H1 (cell line): Measurements from ENCODE around the gene AGRN. TPM values are rescaled to one million over a fixed set of nuclear protein-coding genes. Genes with fewer than 3 reads are reported as not detected.

Source experiments
- ATF2 ChIP-seq: IDR thresholded peaks from 2 replicates; pipeline ENCODE4 v1.6.1; 2012; ENCODE audit warnings: low read length, inconsistent platforms
- BACH1 ChIP-seq: IDR thresholded peaks from 2 replicates; pipeline ENCODE4 v1.6.1; 2012; ENCODE audit warnings: low read length, improper control_type of control experiment
- EP300 ChIP-seq, 2 experiments: IDR thresholded peaks; 1 replicate in 1 of 2; 2 replicates in 1 of 2; pipeline ENCODE4 v1.6.1; 2011 to 2012; ENCODE audit warnings: low read depth in 2 of 2, low read length in 2 of 2, mild to moderate bottlenecking in 2 of 2, borderline replicate concordance in 1 of 2, inconsistent platforms in 1 of 2, moderate library complexity in 1 of 2
- KDM5A ChIP-seq: fragments of 200-600 bp; IDR thresholded peaks from 2 replicates; pipeline ENCODE4 v1.7.1; 2012; ENCODE audit warnings: mild to moderate bottlenecking, low read length, inconsistent platforms, mixed read lengths
- MAFK ChIP-seq: IDR thresholded peaks from 2 replicates; pipeline ENCODE4 v1.6.1; 2012; ENCODE audit warnings: low read depth, mild to moderate bottlenecking, improper control_type of control experiment, low read length
- POLR2AphosphoS5 ChIP-seq: IDR thresholded peaks from 2 replicates; pipeline ENCODE4 v1.6.1; 2011; ENCODE audit warnings: low read depth, low read length
- POU5F1 ChIP-seq: IDR thresholded peaks from 2 replicates; pipeline ENCODE4 v1.6.1; 2011; ENCODE audit warnings: low read depth, mild to moderate bottlenecking, low read length, moderate library complexity
- TBP ChIP-seq: IDR thresholded peaks from 2 replicates; pipeline ENCODE4 v1.6.1; 2011; ENCODE audit warnings: low read depth, low read length, improper control_type of control experiment
- polyA plus RNA-seq, 7 experiments: library from polyadenylated mRNA; depleted of rRNA in 3 of 7; stranded (reverse) in 5 of 7; unstranded in 2 of 7; fragments of >200 nt in 5 of 7; fragments of 200-250 nt in 2 of 7; gene quantifications; 1 replicate in 5 of 7; 2 replicates in 1 of 7; 4 replicates in 1 of 7; pipeline versions ENCODE4 v1.2.1 to v1.2.3, GENCODE V29; 2011 to 2013; ENCODE audit warnings: missing spikeins in 2 of 7, mixed read lengths in 2 of 7
- total RNA-seq: library from RNA; stranded (reverse); fragmentation: NEBNext Ultra II Directional; extraction: Animal tissue kit (Norgen Biotek cat#: 25700); gene quantifications from 2 replicates; pipeline ENCODE4 v1.2.1, GENCODE V29; 2021
- TF ChIP-seq, protein P1 (sequence below): IDR thresholded peaks from 2 replicates; pipeline ENCODE4 v1.6.1; 2011; ENCODE audit warnings: low read depth, mild to moderate bottlenecking, low read length; ENCODE audit not compliant: insufficient read depth
- TF ChIP-seq, protein P2 (sequence below): IDR thresholded peaks from 2 replicates; pipeline ENCODE4 v1.6.1; 2011; ENCODE audit warnings: low read length, improper control_type of control experiment

AGRN gene
- total and polyA plus RNA-seq, 2 of the 8 experiments (the other 6 are each of a cell fraction or from before 2014, with no cell fraction given) = 52.3 to 155 TPM

DNA sequence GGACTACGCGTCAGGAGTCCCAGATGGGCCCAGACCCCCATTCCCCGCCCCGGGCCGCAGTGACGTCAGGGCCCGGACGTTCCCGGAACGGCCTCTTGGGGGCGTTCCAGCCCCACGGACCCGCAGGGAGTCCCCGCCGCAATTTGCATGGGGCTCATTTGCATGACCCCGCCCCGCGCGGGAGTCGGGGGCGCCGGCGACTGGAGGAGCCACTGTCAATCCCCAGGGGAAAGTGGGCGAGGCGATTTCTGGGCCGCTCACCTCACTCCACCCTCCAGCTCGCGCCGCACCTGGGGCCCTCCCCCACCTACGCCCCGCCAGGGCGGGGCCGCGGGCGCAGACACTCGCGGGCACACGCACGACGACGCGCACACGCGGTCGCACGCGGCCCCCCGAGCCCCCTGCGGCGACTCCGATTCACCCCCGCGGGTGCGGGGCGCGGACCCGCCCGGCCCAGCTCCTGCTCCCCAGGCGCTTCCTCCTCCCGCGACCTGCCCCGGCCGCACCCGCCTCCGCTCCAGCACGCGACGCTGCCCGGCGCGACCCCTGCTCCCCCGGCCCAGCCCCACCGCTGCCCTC lies 13.2 kb downstream of the AGRN start (continued):
- no peak for TF ChIP-seq MAFK
- peak in 1 of 2 experiments; percentile 47; a peak in 1 of 3 replicates for TF ChIP-seq EP300 (IDR thresholded peaks at IDR 0.05; ENCODE audit: borderline replicate concordance in 1 of 2, low read depth in 2 of 2, low read length in 2 of 2)
- no peak for TF ChIP-seq TBP
- peak; percentile 55; the same call in 1 of the 2 replicates for TF ChIP-seq BACH1
- TF ChIP-seq, protein P1, sequence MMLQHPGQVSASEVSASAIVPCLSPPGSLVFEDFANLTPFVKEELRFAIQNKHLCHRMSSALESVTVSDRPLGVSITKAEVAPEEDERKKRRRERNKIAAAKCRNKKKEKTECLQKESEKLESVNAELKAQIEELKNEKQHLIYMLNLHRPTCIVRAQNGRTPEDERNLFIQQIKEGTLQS = 0 out of 2 replicates have a peak, but pooled peaks have one; percentile 10
- TF ChIP-seq, protein P2, sequence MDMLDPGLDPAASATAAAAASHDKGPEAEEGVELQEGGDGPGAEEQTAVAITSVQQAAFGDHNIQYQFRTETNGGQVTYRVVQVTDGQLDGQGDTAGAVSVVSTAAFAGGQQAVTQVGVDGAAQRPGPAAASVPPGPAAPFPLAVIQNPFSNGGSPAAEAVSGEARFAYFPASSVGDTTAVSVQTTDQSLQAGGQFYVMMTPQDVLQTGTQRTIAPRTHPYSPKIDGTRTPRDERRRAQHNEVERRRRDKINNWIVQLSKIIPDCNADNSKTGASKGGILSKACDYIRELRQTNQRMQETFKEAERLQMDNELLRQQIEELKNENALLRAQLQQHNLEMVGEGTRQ = no peak
- peak; percentile 87; the same call in 1 of the 2 replicates for TF ChIP-seq ATF2
- TF ChIP-seq POU5F1 = no peak
- no peak for TF ChIP-seq KDM5A
- peak; percentile 56; the same call in 1 of the 2 replicates for TF ChIP-seq POLR2AphosphoS5
